OCI-LY1 (cell line): ENCODE measurements around the gene IST1.

ENCODE experiments used
- EZH2 ChIP-seq: fragments of 200-600 bp; sonication (generic), shearing (Covaris generic); IDR thresholded peaks from 2 replicates; pipeline ENCODE4 v1.8.0; 2017; ENCODE audit warnings: borderline replicate concordance, mixed run types, mild to moderate bottlenecking, antibody characterized with exemption, low read length, moderate library complexity, mixed read lengths
- TF ChIP-seq, protein P1 (sequence below): fragments of 200-600 bp; sonication (generic), shearing (Covaris generic); IDR thresholded peaks from 2 replicates; pipeline ENCODE4 v1.5.1; 2017; ENCODE audit warnings: mild to moderate bottlenecking, antibody characterized with exemption, low read length, moderate library complexity, mixed read lengths

DNA sequence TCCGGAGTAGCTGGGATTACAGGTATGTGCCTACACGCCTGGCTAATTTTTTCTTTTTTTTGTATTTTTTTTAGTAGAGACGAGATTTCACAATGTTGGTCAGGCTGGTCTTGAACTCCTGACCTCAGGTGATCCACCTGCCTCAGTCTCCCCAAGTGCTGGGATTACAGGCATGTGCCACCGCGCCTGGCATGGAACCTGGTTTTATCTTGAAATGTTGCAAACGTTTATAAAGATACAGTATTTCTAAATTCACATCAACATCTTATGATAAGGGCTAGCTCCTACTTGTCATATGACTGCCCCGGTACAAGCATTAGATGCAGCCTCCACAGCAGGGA, 1.5 kb upstream of the IST1 start:
- TF ChIP-seq, protein P1, sequence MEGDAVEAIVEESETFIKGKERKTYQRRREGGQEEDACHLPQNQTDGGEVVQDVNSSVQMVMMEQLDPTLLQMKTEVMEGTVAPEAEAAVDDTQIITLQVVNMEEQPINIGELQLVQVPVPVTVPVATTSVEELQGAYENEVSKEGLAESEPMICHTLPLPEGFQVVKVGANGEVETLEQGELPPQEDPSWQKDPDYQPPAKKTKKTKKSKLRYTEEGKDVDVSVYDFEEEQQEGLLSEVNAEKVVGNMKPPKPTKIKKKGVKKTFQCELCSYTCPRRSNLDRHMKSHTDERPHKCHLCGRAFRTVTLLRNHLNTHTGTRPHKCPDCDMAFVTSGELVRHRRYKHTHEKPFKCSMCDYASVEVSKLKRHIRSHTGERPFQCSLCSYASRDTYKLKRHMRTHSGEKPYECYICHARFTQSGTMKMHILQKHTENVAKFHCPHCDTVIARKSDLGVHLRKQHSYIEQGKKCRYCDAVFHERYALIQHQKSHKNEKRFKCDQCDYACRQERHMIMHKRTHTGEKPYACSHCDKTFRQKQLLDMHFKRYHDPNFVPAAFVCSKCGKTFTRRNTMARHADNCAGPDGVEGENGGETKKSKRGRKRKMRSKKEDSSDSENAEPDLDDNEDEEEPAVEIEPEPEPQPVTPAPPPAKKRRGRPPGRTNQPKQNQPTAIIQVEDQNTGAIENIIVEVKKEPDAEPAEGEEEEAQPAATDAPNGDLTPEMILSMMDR, result no peak
- no peak for TF ChIP-seq EZH2
